Posterior cingulate gyrus (tissue), 11 donors: ENCODE data around the gene DACT3.

Experiments used
- DNase-seq, 10 donors: peaks; one replicate each; pipeline versions ENCODE4 v3.0.0 to v3.0.0-alpha.2; 2020 to 2021; ENCODE audit warnings: mixed read lengths in 3 of 10
- intact Hi-C: fragments of 100-400 bp; cut with DNase I; formaldehyde crosslinking; loops from one replicate; pipeline ENCODE4 v1.15.1; 2023

Gene DACT3

DNA sequence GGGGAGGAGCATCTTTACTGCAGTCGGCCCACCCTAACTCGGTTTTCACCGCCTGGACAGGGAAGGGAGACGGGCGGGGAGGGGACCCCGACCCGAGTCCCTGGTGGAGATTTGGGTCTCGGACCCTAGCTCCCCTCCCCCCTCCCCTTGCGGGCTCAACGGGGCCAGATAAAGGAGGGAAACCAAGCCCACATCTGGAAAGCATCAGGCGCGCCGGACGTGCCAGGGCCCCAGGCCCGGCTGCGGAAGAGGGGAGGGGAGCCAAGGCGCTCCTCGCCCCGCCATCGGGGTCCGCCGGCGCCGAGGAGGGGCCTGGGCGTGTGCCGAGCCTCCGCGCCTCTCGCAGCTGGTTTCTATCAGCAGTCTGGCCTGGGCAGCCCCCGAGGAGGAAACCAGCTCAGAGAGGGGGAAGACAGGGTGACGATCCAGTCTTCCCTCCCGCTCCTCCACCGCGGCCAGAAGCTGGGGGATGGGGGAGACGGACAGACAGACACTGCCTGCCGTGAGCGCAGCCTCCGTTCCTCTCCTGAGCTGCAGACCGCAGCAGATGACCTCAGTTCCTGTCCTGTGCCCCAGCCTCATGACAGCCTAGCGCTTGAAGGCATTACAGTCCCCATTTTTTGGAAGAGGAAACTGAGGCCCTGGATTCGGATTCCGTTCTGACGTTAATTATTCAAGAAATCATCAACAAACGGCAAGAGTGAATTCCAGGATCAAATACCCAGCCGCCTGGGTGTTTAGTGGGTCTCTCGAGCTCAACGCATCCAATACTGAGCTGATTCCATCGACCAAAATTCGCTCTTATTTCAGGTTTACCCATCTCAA is 21.4 kb downstream of the DACT3 start:
- DNase-seq, result peak in 2 of 10 donors; percentile 25 to 55

DNA sequence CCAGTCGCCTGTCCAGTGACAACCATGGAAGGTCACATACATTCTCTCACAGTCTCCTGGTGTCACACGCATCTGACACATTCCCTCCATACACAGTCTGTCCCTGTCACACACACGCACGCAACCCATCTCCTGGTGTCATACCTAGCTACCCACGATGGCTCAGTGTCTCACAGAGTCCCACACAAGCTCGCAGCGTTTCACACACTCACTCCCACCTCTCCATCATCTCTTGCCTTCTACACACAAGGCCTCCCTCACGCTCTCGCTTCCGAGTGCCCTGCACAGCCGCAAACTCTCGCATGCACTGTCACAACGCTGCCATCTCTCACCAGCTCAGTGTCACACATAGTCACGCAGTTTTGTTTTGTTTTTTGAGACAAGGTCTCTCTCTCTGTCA is 23.8 kb downstream of the DACT3 start:
- intact Hi-C loops, result no loop called here
- peak in 2 of 10 donors; percentile 27 to 63 for DNase-seq

More for the DNA sequence above, 21.4 kb downstream of the DACT3 start:
- intact Hi-C loops, result no loop called here

DNA sequence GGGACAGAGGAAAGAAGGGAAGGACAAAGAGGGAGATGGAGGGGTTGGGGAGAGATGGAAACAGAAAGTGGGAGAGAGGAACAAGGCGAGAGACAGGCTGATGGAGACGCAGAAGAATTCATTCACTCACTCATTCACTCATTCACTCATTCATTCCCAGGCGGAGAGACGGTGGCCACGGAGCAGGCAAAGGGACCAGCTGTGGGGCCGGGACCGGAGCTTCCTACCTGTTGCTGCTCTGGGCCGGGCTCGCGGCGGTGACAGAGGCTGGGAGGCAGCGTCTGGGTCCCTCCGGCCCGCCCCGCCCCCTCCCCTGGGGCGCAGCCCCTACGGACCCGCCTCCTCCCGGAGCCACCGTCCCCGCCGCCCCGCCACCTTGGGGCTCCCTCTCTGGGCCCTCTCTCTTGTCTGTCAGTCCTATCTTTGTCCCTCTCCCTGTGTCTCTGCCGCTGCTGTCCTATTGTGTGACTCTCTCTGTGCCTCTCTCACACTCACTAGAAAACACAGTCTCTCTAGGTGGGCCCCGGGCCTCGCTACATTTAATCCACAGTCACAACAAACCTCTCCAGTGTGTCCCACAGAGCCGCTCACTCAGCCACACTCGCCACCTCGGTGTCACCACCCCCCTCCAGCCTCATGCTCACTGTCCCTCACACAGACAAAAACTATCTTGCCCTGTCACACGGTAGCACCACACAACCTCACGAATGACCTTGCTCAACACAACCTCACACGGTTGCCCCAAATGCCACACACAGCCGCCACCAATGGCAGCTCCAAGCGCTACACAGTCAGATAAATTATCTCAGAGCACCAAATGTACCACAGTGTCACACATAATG is 24.8 kb downstream of the DACT3 start, which contains the start of gene GNG8:
Gene GNG8 (minus strand): TSS at position 283 of the 842 bp plus-strand sequence. CDS start 1,520 bp downstream, outside the sequence.
- intact Hi-C loops, result no loop called here

DNA sequence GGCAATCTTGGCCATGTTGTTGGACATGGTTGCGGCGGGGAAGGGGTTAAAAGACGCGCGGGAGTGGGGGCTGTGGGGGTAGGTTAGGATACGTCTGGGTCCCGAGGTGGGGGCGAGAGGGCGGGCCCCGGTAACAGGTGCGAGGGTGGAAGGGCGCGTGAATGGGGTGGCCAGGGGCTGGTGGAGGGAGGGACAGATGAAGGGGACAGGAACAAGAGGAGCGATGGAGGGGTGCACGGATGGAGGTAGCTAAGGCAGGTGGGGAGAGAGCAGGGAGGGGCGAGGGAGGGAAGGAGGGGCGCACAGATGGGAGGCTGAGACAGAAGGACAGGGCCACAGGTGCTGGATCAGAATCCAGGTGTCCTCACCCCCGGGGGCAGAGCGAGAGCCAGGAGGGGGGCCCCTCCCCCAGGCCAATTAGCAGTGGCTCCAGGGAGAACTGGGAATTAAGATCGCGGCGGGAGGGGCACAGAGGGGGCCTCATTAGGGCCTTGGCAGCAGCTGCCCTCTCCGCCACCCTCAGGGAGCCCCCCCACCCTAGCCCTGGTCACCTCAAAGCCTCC is 26.2 kb downstream of the DACT3 start:
- DNase-seq, result no peak
- intact Hi-C loops, result no loop called here

More for the DNA sequence above, 24.8 kb downstream of the DACT3 start, which contains the start of gene GNG8:
- peak in 2 of 10 donors; percentile 29 to 82 for DNase-seq

DNA sequence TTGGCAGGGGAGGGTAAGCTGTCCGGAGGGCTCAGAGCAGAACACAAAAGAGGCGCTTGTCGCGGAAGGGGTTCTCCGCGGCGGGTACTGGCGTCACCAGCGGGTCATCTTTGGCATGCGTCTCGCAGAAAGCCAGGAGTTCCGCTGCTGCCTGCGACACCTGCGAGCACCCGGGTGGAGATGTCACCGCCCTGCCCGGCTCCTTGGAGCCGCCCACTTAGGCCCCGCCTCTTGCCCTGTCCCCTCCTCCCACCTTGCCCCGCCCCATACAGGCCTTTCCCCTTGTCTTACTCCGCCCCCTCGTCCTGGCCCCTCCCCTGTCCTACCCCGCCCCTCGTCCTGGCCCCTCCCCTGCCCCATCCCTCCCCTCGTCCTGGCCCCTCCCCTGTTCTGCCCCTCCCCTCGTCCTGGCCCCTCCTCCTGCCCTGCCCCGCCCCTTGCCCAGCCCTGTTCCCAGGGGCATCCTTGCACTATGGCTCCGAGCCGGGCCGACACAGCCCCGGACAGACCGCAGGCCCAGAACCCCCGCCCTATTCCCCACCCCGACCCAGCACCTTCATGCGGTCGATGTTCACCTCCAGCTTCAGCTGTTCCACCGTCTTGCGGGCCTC is 26.8 kb downstream of the DACT3 start:
- peak in 9 of 10 donors; percentile 44 to 95 (median 72) for DNase-seq
- intact Hi-C loops, result no loop called here

DNA sequence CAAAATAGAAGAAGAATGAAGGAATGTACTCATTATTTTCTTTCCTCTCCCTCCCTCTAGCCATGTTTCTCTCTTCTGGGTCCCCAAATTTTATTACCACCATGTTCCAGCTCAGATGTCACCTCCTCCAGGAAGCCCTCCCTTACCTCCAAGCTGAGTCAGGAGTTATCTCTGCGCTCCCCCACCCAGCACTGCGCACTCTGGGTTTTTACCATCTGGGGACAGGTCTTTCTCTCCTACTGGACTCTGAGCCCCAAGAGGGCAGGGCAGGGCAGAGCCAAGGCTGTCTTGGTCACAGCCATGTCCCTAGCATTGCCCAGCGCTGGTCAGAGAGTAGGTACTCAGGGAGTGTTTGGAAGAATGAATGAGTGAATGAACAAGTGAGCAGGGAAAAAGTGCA is 27.9 kb downstream of the DACT3 start:
- intact Hi-C loops, result no loop called here
- peak in 1 of 10 donors; percentile 52 for DNase-seq

DNA sequence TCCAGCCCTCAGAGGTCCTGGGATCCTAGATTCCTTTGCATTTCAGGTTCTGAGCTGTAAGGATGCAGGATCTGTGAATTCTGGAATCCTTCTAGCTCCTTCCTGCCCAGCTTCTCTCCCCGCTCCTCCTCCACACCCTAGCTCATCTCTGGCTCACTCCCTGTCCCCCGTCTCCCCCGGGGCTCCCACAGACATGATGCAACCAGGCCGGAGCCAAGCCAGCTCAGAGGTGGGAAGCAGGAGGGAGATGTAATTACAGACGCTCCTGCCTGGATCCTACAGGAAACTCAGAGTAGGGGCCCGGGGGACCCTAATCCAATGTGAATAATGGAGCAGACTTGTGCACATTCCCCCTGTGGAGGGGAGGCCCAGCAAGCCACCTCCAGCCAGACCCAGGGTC is 29.5 kb downstream of the DACT3 start:
- intact Hi-C loops, result no loop called here
- no peak for DNase-seq

DNA sequence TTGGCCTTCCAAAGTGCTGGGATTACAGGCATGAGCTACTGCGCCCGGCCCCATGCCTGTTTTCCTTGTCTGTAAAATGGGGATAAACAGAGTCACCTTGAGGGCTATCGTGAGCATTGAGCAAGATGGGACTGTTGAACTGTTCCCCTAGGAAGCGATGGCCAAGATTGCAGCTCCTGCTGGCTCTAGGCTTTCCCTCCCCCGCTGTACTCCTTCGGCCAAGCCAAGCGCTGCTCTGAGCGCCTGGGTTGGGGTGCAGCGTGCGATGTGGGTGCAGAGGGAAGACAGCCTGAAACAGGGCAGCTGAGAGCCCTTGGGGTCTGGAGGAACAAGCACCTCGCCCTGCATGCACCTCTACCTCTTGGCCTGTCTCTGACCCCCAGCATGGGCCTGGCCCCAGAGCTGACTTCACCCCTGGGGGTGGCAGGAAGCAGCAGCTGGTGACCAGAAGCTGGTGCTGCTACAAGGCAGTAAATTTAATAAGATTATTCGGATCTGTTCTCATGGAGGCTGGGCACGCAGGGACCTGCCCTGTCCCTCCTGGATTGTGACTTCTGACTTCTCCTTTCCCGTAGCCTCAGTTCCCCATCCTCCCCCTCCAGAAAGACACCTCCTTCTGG is 30.3 kb downstream of the DACT3 start:
- intact Hi-C loops, result no loop called here
- peak in 1 of 10 donors; percentile 19 for DNase-seq

DNA sequence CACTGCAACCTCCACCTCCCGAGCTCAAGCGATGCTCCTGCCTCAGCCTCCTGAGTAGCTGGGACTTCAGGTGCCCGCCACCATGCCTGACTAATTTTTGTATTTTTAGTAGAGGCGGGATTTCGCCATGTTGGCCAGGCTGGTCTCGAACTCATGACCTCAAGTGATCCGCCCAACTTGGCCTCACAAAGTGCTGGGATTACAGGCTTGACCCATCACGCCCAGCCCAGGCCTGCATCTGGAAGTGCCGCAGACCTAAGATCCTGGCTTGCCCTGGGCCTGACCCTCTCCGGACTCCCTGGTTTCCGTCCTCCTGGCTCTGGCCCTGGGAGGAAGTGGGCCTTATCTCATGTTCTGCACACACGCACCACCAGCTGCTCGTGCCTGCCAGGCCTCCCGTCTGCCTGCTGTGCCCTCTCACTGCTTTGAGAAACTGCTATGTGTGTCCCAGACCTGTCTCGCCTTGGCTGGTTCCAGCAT is 31.4 kb downstream of the DACT3 start:
- intact Hi-C loops, result loop anchor here (5.0 kb wide), 1 partner anchor 38 kb away; no protein-coding TSS in a partner anchor
- no peak for DNase-seq

DNA sequence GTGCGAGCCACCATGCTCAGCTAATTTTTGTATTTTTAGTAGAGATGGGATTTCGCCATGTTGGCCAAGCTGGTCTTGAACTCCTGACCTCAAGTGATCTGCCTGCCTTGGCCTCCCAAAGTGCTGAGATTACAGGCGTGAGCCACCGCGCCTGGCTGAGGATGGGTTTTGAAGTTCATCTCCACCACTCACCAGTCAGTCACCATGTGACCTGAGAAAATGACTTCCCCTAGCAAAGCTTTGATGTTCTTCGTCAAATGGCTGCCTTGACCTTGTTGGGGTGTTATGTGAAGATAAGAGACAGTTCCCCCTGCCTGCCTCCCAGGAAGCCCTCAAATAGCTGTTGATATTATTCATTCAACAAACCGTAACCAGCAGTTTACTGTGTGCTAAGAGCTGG is 32.0 kb downstream of the DACT3 start:
- intact Hi-C loops, result loop anchor here (5.0 kb wide), 1 partner anchor 38 kb away; no protein-coding TSS in a partner anchor
- DNase-seq, result peak in 1 of 10 donors; percentile 10

DNA sequence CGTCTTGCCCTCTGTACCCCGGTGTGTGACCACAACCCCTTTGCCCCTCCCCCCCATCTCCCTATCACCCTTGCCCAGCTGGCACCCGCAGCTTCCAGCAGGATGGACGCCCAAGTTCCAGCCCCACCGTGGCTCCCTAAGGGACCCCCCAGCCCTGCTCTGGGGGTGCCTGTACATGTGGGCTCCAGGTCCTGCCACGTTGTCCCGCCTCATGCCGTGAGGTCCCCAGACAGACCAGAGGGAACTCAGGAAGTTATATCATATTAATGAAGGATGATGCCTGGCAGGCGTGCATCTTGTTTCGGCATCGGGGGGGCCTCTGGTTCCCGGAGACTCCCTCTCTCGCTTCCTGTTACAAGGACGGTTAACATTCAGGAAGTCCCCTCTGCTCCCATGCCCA is 34.5 kb downstream of the DACT3 start:
- intact Hi-C loops, result loop anchor here (5.0 kb wide), 1 partner anchor 41 kb away; no protein-coding TSS in a partner anchor
- DNase-seq, result peak in 1 of 10 donors; percentile 41

DNA sequence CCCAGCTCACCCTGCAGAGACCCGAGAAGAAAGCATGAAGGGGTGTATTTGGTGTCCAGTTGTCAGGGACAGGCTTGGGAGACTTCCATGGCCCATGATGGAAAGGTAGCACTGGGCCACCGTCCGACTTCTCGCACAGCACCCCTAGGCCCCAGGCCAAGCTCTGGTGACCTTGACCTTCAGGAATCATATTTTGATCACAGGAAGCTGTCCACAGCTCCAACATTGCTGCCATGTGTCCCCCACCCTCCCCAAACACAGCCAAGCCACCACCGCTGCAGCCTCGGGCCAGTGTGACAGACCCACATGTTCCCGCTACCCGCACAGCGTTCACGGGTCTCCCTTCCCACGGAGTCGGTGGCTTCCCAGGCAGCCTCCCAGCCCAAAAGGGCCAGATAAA is 35.3 kb downstream of the DACT3 start:
- intact Hi-C loops, result loop anchor here (5.0 kb wide), 1 partner anchor 42 kb away; no protein-coding TSS in a partner anchor
- no peak for DNase-seq

DNA sequence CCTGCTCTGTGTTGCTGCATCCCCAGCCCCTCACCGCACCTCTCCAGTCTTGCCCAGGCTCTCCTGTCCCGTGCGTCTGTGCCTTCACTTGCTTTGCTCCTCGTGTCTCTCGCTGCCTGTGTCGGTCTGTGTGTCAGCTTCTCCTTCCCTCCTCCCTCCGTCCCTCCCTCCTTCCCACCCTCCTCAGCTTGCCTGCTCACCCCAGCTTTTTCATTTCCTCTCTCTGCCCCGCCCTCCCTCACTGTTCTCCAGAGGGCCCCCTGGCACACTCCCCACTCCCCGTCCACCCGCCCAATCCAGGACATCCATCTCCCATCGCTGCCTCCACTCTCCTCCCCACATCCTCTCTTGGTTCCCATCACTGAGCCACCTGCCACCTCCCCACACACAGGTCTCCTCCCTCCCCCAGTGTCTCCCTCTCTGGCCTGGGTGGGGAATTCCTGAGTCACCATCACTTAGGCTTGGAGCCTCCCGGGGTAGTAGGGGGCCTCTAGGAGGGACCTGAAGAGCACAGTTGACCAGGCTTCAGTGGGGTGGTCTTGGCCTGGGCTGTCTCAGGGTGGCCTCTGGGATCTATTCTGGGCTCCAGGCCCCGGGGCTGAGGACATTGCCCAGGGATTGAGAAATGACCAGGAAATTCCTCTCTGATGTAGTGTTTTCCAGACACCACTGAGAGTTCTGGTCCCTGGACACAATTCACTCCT is 35.9 kb downstream of the DACT3 start, which contains the start of gene PTGIR:
Gene PTGIR (minus strand): TSS at position 132 of the 704 bp plus-strand sequence. CDS start 864 bp downstream, outside the sequence.
- intact Hi-C loops, result loop anchor here (5.0 kb wide), 1 partner anchor 42 kb away; no protein-coding TSS in a partner anchor
- DNase-seq, result peak in 1 of 10 donors; percentile 51

DNA sequence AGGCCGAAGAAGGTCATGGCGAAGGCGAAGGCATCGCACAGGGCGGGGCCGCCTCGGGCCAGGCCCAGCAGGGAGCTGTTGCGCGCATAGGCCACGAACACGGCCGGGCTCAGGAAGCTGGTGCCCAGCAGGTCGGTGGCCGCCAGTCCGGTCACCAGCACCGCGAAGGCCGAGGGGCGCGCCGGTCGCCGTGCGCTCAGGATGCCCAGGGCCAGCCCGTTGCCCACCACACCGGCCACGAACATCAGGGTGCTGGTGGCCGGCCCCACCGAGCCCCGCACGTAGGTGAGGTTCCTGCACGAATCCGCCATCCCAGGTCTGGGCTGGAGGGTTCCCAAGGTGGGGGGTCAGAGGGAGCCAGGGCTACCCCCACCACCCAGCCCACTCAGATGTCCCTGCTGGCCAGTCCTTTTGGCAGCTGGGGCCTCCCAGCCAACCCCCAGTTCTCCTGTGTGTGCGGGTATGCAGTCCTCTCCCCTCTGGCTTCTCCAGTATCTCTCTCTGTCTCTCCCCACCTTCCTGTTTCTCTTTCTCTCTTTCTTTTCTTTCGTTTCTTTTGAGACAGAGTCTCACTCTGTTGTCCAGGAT is 37.0 kb downstream of the DACT3 start:
- intact Hi-C loops, result no loop called here
- DNase-seq, result peak in 1 of 10 donors; percentile 71

DNA sequence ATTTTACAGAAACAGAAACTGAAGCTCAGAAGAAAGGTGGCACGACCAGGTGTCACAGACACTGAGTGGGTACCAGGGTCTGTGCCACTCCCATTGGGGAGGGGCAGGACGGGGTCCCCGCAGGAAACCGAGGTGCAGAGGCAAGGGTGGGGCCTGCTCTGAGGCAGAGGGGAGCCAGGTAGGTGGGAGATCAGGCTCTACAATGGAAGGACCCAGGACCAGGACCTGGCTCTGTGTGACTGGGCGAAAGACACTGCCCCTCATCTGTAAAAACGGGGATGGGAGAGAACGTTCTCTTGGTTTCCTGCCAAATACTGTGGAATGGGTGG is 38.9 kb downstream of the DACT3 start:
- DNase-seq, result peak in 2 of 10 donors; percentile 33 to 55
- intact Hi-C loops, result no loop called here

DNA sequence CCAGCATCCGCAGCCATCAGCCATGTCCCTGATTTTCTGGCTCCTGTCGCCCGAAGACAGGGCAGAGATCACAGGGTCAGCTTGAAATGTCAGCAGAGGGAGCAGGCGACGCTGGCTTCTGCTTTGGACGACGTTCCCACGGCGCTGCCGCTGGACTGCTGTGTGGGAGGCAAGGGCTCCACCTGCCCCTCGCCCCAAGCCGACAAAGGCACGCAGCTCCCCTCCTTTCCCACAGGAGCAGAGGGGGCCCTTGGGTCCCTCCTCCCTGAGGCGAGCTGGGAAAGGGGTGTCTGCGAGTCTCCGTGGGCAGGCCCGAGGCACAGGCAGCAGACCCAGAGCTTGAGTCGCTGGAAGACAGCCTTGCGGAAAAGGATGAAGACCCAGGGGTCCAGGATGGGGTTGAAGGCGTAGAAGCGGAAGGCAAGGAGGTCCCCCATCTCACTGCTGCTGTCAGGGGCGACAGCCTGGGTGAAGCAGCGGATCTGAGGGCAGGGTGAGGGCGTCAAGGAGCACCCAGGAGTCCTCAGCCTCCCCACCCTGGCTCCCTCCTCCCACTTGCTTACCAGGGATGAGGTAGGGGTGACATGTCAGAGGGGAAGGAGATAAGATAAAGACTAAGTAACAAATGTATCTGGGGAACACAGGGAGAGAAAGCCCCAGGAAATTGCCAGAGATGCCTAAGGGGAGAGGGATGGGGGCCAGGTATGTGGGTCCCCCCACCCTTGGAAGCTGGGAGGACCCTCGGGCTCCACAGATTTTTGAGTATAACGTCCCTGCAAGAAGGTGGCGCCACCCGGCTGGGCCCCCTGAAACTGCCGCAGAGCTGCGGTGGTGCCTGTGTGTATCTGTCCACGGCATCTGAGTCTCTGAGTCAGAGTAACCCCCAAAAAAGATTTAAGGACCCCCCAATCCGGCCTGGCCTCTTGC is 39.5 kb downstream of the DACT3 start:
- intact Hi-C loops, result no loop called here
- peak in 2 of 10 donors; percentile 59 to 77 for DNase-seq

DNA sequence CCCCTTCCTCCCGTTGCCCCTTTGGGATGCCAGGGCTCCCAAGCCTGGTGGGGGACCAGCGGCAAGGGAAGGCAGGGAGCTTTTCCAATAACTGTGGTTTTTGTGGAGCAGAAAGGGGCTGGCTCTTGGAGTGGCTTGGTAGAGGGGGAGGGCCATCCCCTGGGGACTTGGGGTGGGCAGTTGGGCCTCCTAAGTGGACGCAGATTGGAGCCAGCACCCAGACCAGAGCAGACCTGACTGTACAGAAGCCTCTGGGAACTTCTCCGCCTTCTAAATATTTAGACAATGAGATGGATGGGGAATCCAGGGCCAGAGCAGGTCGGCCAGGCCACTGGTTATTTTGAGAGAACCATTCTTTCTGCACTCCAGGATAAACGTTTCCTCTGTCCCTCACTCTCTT is 40.3 kb downstream of the DACT3 start:
- DNase-seq, result peak in 1 of 10 donors; percentile 22
- intact Hi-C loops, result no loop called here
